Cardiac septum (tissue), 1 donor: ENCODE results near the gene LSP1. TPM values are rescaled to one million over a fixed set of nuclear protein-coding genes. Genes with fewer than 3 reads are reported as not detected.

Experiments
- DNase-seq: peaks from one replicate; pipeline ENCODE4 v3.0.0-alpha.2; 2020; ENCODE audit warnings: low spot score
- intact Hi-C: fragments of 100-400 bp; cut with DNase I; formaldehyde crosslinking; loops from one replicate; pipeline ENCODE4 v1.14.0; 2022
- total RNA-seq: library from RNA; stranded (reverse); fragmentation: NEBNext Ultra II Directional; extraction: Animal tissue kit (Norgen Biotek cat#: 25700); gene quantifications from one replicate; pipeline ENCODE4 v1.2.1, GENCODE V29; 2021
- donor health status: DM: no; HTN: no; CAD: no.

The LSP1 gene
- total RNA-seq, 1 donor from 2014 or later, result 35.1 TPM

GRCh38 chr11:1844221-1845094, 8.4 kb upstream of the LSP1 start:
- intact Hi-C loops, result no loop called here
- no peak for DNase-seq

GRCh38 chr11:1845095-1845429, 7.8 kb upstream of the LSP1 start:
- intact Hi-C loops, result no loop called here
- no peak for DNase-seq

- intact Hi-C loops, result no loop called here
- no peak for DNase-seq
Observed at GRCh38 chr11:1845561-1846452, 7.1 kb upstream of the LSP1 start.

- no peak for DNase-seq
- intact Hi-C loops, result no loop called here
Observed at GRCh38 chr11:1846453-1846932, 6.4 kb upstream of the LSP1 start.

- DNase-seq, result no peak
- intact Hi-C loops, result no loop called here
Observed at GRCh38 chr11:1847006-1847735, 5.7 kb upstream of the LSP1 start.

- intact Hi-C loops, result no loop called here
- DNase-seq, result no peak
Observed at GRCh38 chr11:1847926-1848639, 4.8 kb upstream of the LSP1 start.

GRCh38 chr11:1848640-1849430, 4.0 kb upstream of the LSP1 start:
- intact Hi-C loops, result no loop called here
- no peak for DNase-seq

GRCh38 chr11:1851468-1852180, 1.3 kb upstream of the LSP1 start:
- DNase-seq, result no peak
- intact Hi-C loops, result no loop called here

GRCh38 chr11:1852271-1852876, 510 bp upstream of the LSP1 start:
- intact Hi-C loops, result no loop called here
- no peak for DNase-seq

- intact Hi-C loops, result no loop called here
- no peak for DNase-seq
Observed at GRCh38 chr11:1853376-1854131, 670 bp downstream of the LSP1 start.

- DNase-seq, result no peak
- intact Hi-C loops, result no loop called here
Observed at GRCh38 chr11:1854132-1854948, 1.5 kb downstream of the LSP1 start.

- DNase-seq, result no peak
- intact Hi-C loops, result no loop called here
Observed at GRCh38 chr11:1854949-1855885, 2.3 kb downstream of the LSP1 start.

- no peak for DNase-seq
- intact Hi-C loops, result no loop called here
Observed at GRCh38 chr11:1855886-1856265, 3.0 kb downstream of the LSP1 start.

- no peak for DNase-seq
- intact Hi-C loops, result no loop called here
Observed at GRCh38 chr11:1856306-1857005, 3.6 kb downstream of the LSP1 start.
